T follicular helper cell (primary cell): ENCODE results near the gene IRF9.

Experiments
- DNase-seq: peaks from one replicate; pipeline ENCODE4 v3.0.0-alpha.2; 2020; ENCODE audit warnings: low read depth

The IRF9 gene

GRCh38 chr14:24149302-24149969 lies 11.6 kb upstream of the IRF9 start:
- DNase-seq: no peak

GRCh38 chr14:24150061-24150460 lies 11.0 kb upstream of the IRF9 start:
- no peak for DNase-seq

GRCh38 chr14:24150567-24150966 lies 10.5 kb upstream of the IRF9 start:
- DNase-seq: no peak

GRCh38 chr14:24150993-24151392 lies 10.1 kb upstream of the IRF9 start:
- no peak for DNase-seq

- no peak for DNase-seq
Measured at GRCh38 chr14:24151404-24152080, 9.5 kb upstream of the IRF9 start.

GRCh38 chr14:24155100-24155499 lies 6.0 kb upstream of the IRF9 start:
- no peak for DNase-seq

GRCh38 chr14:24156840-24157239 lies 4.2 kb upstream of the IRF9 start:
- DNase-seq: no peak

- no peak for DNase-seq
Measured at GRCh38 chr14:24157331-24157730, 3.7 kb upstream of the IRF9 start.

GRCh38 chr14:24159777-24160498 lies 1.1 kb upstream of the IRF9 start:
- DNase-seq: no peak

- DNase-seq: no peak
Measured at GRCh38 chr14:24160499-24160849, 591 bp upstream of the IRF9 start.

- DNase-seq: no peak
Measured at GRCh38 chr14:24162093-24162492, 1.0 kb downstream of the IRF9 start.

- no peak for DNase-seq
Measured at GRCh38 chr14:24164518-24164991, 3.5 kb downstream of the IRF9 start.

- DNase-seq: no peak
Measured at GRCh38 chr14:24165785-24166184, 4.7 kb downstream of the IRF9 start.

GRCh38 chr14:24167469-24168114 lies 6.5 kb downstream of the IRF9 start:
- DNase-seq: no peak

GRCh38 chr14:24171422-24172260 lies 10.6 kb downstream of the IRF9 start, which contains the start of gene REC8:
Gene REC8, plus strand, starts transcription at chr14:24172080. Its CDS starts 473 bp downstream, at chr14:24172553.
- peak; percentile 64 for DNase-seq

- no peak for DNase-seq
Measured at GRCh38 chr14:24172261-24172860, 11.3 kb downstream of the IRF9 start.

GRCh38 chr14:24172871-24173281 lies 11.8 kb downstream of the IRF9 start:
- no peak for DNase-seq

- DNase-seq: no peak
Measured at GRCh38 chr14:24176599-24176998, 15.5 kb downstream of the IRF9 start.

GRCh38 chr14:24177041-24177825 lies 16.2 kb downstream of the IRF9 start:
- no peak for DNase-seq

GRCh38 chr14:24177891-24178290 lies 16.8 kb downstream of the IRF9 start:
- no peak for DNase-seq
